Activated T-cell treated with anti-CD3 and anti-CD28 coated beads for 4 hours (primary cell): ENCODE measurements around the gene THBS1.

Source experiments
- DNase-seq: peaks from one replicate; pipeline ENCODE4 v3.0.0-alpha.2; 2020

Gene THBS1

GRCh38 chr15:39574427-39574826 is 6.5 kb upstream of the THBS1 start:
- no peak for DNase-seq

GRCh38 chr15:39575180-39575579 is 5.7 kb upstream of the THBS1 start:
- no peak for DNase-seq

- DNase-seq = no peak
These were observed 1.9 kb upstream of the THBS1 start for GRCh38 chr15:39578851-39579486.

- DNase-seq = no peak
These were observed 1.3 kb upstream of the THBS1 start for GRCh38 chr15:39579487-39580116.

- DNase-seq = peak; percentile 79
These were observed 778 bp upstream of the THBS1 start for GRCh38 chr15:39580117-39580484.

GRCh38 chr15:39581242-39581792 is 438 bp downstream of the THBS1 start:
- no peak for DNase-seq

- DNase-seq = no peak
These were observed 960 bp downstream of the THBS1 start for GRCh38 chr15:39581793-39582285.

- no peak for DNase-seq
These were observed 1.6 kb downstream of the THBS1 start for GRCh38 chr15:39582286-39582976.

GRCh38 chr15:39582977-39583595 is 2.2 kb downstream of the THBS1 start:
- no peak for DNase-seq

GRCh38 chr15:39583596-39584265 is 2.9 kb downstream of the THBS1 start:
- no peak for DNase-seq

GRCh38 chr15:39584266-39584659 is 3.4 kb downstream of the THBS1 start:
- DNase-seq = no peak

- DNase-seq = no peak
These were observed 3.9 kb downstream of the THBS1 start for GRCh38 chr15:39584662-39585388.

GRCh38 chr15:39585389-39585841 is 4.5 kb downstream of the THBS1 start:
- no peak for DNase-seq

GRCh38 chr15:39585871-39586301 is 5.0 kb downstream of the THBS1 start:
- DNase-seq = no peak

- DNase-seq = no peak
These were observed 5.7 kb downstream of the THBS1 start for GRCh38 chr15:39586387-39587095.

GRCh38 chr15:39587096-39587721 is 6.3 kb downstream of the THBS1 start:
- DNase-seq = no peak

GRCh38 chr15:39587731-39588530 is 7.1 kb downstream of the THBS1 start:
- no peak for DNase-seq

- no peak for DNase-seq
These were observed 7.8 kb downstream of the THBS1 start for GRCh38 chr15:39588531-39589192.

GRCh38 chr15:39589193-39589814 is 8.4 kb downstream of the THBS1 start:
- DNase-seq = no peak
